ENCODE measurements around the gene ADRM1.

Gene ADRM1

DNA sequence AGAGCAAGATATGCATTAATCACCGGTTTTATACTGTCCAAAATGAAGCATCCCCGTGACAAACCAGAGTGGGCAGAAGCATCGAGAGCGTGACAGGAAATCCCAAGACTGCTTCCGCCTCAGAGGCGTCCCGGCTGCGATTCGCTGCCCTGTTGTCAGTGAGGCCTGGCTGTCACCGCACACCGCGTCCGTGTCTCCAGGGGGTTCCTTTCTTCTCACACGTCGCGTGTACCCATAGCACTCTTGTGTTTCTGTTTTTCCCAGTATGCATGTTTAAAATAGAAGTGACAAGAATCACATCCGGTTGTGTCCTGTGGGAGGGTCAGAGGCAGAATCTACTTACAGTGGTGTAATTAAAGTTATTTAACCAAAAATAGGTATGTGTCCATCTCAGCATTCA, 8.3 kb upstream of the ADRM1 start:
- H3K36me3 ChIP-seq (ENCODE audit: control insufficient read depth, insufficient read depth, low read length) = no peaks in the 10 kb centered on the region

GRCh38 chr20:62296724-62297448, 5.9 kb upstream of the ADRM1 start:
- Histone ChIP-seq H3K4me2 (ENCODE audit: low read length) (no peak overlapping the region), H3K4me1 (no peaks in the 10 kb centered on the region), H3K27ac (no peak overlapping the region), H3K79me2 (no peaks in the 10 kb centered on the region), H3K4me3 (ENCODE audit: low read depth, low read length) (no peak overlapping the region), H3K9ac (no peak overlapping the region), H2AFZ (no peak overlapping the region), H3K36me3 (ENCODE audit: control insufficient read depth, insufficient read depth, low read length) (no peaks in the 10 kb centered on the region), H3K27me3 (ENCODE audit: control insufficient read depth, insufficient read depth, low read length) (no peaks in the 10 kb centered on the region), H3K9me3 (ENCODE audit: control insufficient read depth, low read length) (no peaks in the 10 kb centered on the region)
- TF ChIP-seq, protein P1, sequence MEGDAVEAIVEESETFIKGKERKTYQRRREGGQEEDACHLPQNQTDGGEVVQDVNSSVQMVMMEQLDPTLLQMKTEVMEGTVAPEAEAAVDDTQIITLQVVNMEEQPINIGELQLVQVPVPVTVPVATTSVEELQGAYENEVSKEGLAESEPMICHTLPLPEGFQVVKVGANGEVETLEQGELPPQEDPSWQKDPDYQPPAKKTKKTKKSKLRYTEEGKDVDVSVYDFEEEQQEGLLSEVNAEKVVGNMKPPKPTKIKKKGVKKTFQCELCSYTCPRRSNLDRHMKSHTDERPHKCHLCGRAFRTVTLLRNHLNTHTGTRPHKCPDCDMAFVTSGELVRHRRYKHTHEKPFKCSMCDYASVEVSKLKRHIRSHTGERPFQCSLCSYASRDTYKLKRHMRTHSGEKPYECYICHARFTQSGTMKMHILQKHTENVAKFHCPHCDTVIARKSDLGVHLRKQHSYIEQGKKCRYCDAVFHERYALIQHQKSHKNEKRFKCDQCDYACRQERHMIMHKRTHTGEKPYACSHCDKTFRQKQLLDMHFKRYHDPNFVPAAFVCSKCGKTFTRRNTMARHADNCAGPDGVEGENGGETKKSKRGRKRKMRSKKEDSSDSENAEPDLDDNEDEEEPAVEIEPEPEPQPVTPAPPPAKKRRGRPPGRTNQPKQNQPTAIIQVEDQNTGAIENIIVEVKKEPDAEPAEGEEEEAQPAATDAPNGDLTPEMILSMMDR (IDR thresholded peaks at IDR 0.05) = no peak

More for the DNA sequence above, 8.3 kb upstream of the ADRM1 start:
- H3K9ac ChIP-seq = no peak overlapping the region
- no peak overlapping the region for H3K27ac ChIP-seq
- no peaks in the 10 kb centered on the region for H3K9me3 ChIP-seq (ENCODE audit: control insufficient read depth, low read length)
- no peak overlapping the region for H3K4me3 ChIP-seq (ENCODE audit: low read depth, low read length)
- no peaks in the 10 kb centered on the region for H3K4me1 ChIP-seq
- no peaks in the 10 kb centered on the region for H3K27me3 ChIP-seq (ENCODE audit: control insufficient read depth, insufficient read depth, low read length)
- H3K79me2 ChIP-seq = no peaks in the 10 kb centered on the region
- no peak overlapping the region for H2AFZ ChIP-seq
- TF ChIP-seq, protein P1 (IDR thresholded peaks at IDR 0.05) = no peak
- no peak overlapping the region for H3K4me2 ChIP-seq (ENCODE audit: low read length)

GRCh38 chr20:62297449-62298227, 5.2 kb upstream of the ADRM1 start:
- Histone ChIP-seq H3K4me3 (ENCODE audit: low read depth, low read length) (no peak overlapping the region), H3K36me3 (ENCODE audit: control insufficient read depth, insufficient read depth, low read length) (no peaks in the 10 kb centered on the region)

DNA sequence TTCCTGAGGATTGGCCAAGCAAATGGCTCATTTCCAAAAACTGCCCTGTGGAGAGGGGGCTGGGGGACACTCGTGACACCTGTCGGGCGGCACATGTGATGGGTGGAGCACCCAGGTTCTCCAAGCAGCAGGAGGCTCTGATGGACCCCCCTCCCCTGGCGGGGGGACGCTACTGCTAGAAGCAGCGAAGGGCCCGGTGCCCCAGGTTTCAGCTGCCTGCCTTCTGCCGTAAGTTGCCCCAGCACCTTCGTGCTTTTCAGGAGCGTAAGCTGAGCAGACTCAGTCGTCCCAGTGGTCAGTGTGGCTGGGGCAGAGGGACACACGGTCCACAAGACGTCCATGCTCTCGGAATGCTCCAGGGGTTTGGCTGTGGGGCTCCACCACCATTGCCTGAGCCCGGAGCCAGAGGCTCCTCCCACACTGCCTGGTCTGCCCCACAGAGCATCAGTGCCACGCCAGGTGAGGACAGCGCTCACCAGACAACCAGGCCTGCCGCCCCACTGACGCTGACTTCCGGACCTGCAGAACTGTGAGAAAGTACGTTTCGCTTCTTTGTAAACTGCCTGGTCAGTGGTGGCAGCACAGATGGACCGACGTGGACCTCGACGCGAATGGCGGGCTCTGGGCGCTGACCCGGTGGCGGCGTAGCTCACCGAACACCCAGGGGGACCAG, 4.1 kb upstream of the ADRM1 start:
- TF ChIP-seq, protein P1 (IDR thresholded peaks at IDR 0.05) = no peak
- no peak overlapping the region for H2AFZ ChIP-seq
- H3K27ac ChIP-seq = no peak overlapping the region
- no peaks in the 10 kb centered on the region for H3K9me3 ChIP-seq (ENCODE audit: control insufficient read depth, low read length)
- no peaks in the 10 kb centered on the region for H3K36me3 ChIP-seq (ENCODE audit: control insufficient read depth, insufficient read depth, low read length)
- peaks cover 2% of the 10 kb centered on the region for H3K4me1 ChIP-seq
- no peak overlapping the region for H3K4me3 ChIP-seq (ENCODE audit: low read depth, low read length)
- H3K4me2 ChIP-seq (ENCODE audit: low read length) = no peak overlapping the region
- no peak overlapping the region for H3K9ac ChIP-seq
- H3K79me2 ChIP-seq = peaks cover 4% of the 10 kb centered on the region
- H3K27me3 ChIP-seq (ENCODE audit: control insufficient read depth, insufficient read depth, low read length) = no peaks in the 10 kb centered on the region

More at GRCh38 chr20:62297449-62298227, 5.2 kb upstream of the ADRM1 start:
- Histone ChIP-seq H3K27ac (no peak overlapping the region), H3K4me1 (no peaks in the 10 kb centered on the region), H3K27me3 (ENCODE audit: control insufficient read depth, insufficient read depth, low read length) (no peaks in the 10 kb centered on the region), H3K79me2 (no peaks in the 10 kb centered on the region), H2AFZ (no peak overlapping the region), H3K9me3 (ENCODE audit: control insufficient read depth, low read length) (no peaks in the 10 kb centered on the region), H3K4me2 (ENCODE audit: low read length) (no peak overlapping the region), H3K9ac (no peak overlapping the region)
- TF ChIP-seq, protein P1 (IDR thresholded peaks at IDR 0.05) = no peak
